Measurements from ENCODE around the gene GABBR1.

The GABBR1 gene

GRCh38 chr6:29620630-29621029 is 12.4 kb downstream of the GABBR1 start:
- Histone ChIP-seq H3K36me3 (replicated peaks) (peaks cover 37% of the 10 kb centered on the region), H3K27me3 (replicated peaks) (no peaks in the 10 kb centered on the region), H3K4me3 (ENCODE audit: low read depth, low read length) (no peak overlapping the region), H3K27ac (no peak overlapping the region)
- TF ChIP-seq, protein P1, sequence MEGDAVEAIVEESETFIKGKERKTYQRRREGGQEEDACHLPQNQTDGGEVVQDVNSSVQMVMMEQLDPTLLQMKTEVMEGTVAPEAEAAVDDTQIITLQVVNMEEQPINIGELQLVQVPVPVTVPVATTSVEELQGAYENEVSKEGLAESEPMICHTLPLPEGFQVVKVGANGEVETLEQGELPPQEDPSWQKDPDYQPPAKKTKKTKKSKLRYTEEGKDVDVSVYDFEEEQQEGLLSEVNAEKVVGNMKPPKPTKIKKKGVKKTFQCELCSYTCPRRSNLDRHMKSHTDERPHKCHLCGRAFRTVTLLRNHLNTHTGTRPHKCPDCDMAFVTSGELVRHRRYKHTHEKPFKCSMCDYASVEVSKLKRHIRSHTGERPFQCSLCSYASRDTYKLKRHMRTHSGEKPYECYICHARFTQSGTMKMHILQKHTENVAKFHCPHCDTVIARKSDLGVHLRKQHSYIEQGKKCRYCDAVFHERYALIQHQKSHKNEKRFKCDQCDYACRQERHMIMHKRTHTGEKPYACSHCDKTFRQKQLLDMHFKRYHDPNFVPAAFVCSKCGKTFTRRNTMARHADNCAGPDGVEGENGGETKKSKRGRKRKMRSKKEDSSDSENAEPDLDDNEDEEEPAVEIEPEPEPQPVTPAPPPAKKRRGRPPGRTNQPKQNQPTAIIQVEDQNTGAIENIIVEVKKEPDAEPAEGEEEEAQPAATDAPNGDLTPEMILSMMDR (IDR thresholded peaks at IDR 0.05; ENCODE audit: low read depth, low read length, missing control alignments) = no peak
- DNase-seq = no peak
- in situ Hi-C loops (cut with HindIII; ENCODE audit: low pct_ligation_motif_present, low sequenced_read_pairs) = no loop called here

- Histone ChIP-seq H3K27me3 (replicated peaks) (no peaks in the 10 kb centered on the region), H3K27ac (no peak overlapping the region), H3K36me3 (replicated peaks) (peaks cover 38% of the 10 kb centered on the region), H3K4me3 (ENCODE audit: low read depth, low read length) (no peak overlapping the region)
- TF ChIP-seq, protein P1 (IDR thresholded peaks at IDR 0.05; ENCODE audit: low read depth, low read length, missing control alignments) = no peak
- no peak for DNase-seq
- in situ Hi-C loops (cut with HindIII; ENCODE audit: low pct_ligation_motif_present, low sequenced_read_pairs) = no loop called here
Observed at GRCh38 chr6:29619578-29620160, 13.3 kb downstream of the GABBR1 start.

DNA sequence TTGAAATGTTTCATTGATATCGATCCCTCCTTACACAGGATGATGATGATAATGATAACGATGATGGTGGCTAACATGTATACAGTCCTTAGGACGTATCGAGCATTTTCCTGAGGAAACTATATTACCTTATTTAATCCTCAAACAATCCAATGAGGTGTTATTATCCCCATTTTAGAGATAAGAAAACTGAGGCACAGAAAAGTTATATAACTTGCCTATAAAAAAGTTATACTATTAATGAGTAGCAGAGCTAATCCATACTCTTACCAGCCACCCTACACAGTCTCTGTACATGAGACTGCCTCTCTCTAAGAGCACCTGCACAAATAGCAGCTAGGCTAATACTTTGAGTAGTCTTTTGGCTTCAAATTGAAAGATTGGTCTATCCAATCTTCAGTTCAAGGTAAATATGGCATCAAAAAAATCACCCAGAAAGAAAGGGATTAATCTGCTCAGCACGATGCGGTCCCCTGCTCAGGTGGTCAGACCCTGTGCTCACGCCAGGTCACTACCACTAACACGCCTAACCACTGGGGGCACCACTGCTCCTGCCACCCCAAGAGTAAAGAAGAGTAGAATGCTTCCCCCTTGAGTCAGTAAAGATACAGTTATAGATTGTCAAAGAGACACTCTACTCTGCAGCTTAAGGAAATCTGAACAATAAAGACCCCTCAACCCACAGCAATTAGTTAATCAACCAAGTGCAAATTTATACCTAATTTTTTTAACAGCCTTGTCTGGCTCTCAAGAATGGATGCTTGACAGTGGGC is 15.0 kb downstream of the GABBR1 start:
- DNase-seq = no peak
- no peak overlapping the region for H3K27ac ChIP-seq
- peaks cover 44% of the 10 kb centered on the region for H3K36me3 ChIP-seq (replicated peaks)
- no peak overlapping the region for H3K4me3 ChIP-seq (ENCODE audit: low read depth, low read length)
- TF ChIP-seq, protein P1 (IDR thresholded peaks at IDR 0.05; ENCODE audit: low read depth, low read length, missing control alignments) = peak; percentile 51
- H3K27me3 ChIP-seq (replicated peaks) = no peaks in the 10 kb centered on the region
- in situ Hi-C loops (cut with HindIII; ENCODE audit: low pct_ligation_motif_present, low sequenced_read_pairs) = no loop called here

GRCh38 chr6:29611426-29611825 is 21.6 kb downstream of the GABBR1 start:
- TF ChIP-seq, protein P1 (IDR thresholded peaks at IDR 0.05; ENCODE audit: low read depth, low read length, missing control alignments) = no peak
- Histone ChIP-seq H3K4me3 (ENCODE audit: low read depth, low read length) (no peak overlapping the region), H3K27me3 (replicated peaks) (no peaks in the 10 kb centered on the region), H3K27ac (no peak overlapping the region), H3K36me3 (replicated peaks) (peaks cover 48% of the 10 kb centered on the region)
- in situ Hi-C loops (cut with HindIII; ENCODE audit: low pct_ligation_motif_present, low sequenced_read_pairs) = no loop called here
- no peak for DNase-seq

GRCh38 chr6:29610540-29610939 is 22.4 kb downstream of the GABBR1 start:
- DNase-seq = no peak
- Histone ChIP-seq H3K4me3 (ENCODE audit: low read depth, low read length) (no peak overlapping the region), H3K27me3 (replicated peaks) (no peaks in the 10 kb centered on the region), H3K27ac (no peak overlapping the region), H3K36me3 (replicated peaks) (peaks cover 55% of the 10 kb centered on the region)
- TF ChIP-seq, protein P1 (IDR thresholded peaks at IDR 0.05; ENCODE audit: low read depth, low read length, missing control alignments) = no peak
- in situ Hi-C loops (cut with HindIII; ENCODE audit: low pct_ligation_motif_present, low sequenced_read_pairs) = no loop called here
